Kidney (tissue), 14 donors: ENCODE results near the gene KRI1. TPM values are rescaled to one million over a fixed set of nuclear protein-coding genes. Genes with fewer than 3 reads are reported as not detected.
"Not testable (repeated sequence)": the region's sequence is repeated elsewhere in the genome, so short reads cannot be mapped to it uniquely, and the experiment has no call there.

ENCODE experiments used
- DNase-seq, 5 donors: peaks; one replicate each; pipeline ENCODE4 v3.0.0-alpha.2; 2013 to 2020
- FAIRE-seq: peaks from 2 replicates; lab custom pipeline; 2012; peaks lifted over from hg19 to GRCh38; lab: Jason Lieb, UNC
- H3K27ac ChIP-seq, 2 donors: one replicate each; pipeline ENCODE4 v1.7.0; 2013; ENCODE audit warnings: low read depth in 2 of 2, low read length in 2 of 2, inconsistent platforms in 1 of 2
- H3K27me3 ChIP-seq: one replicate; pipeline ENCODE4 v1.7.1; 2013; ENCODE audit warnings: low read length, inconsistent platforms; ENCODE audit not compliant: control insufficient read depth, insufficient read depth
- H3K36me3 ChIP-seq, 3 donors: one replicate each; pipeline versions ENCODE4 v1.7.0 to v1.7.1; 2013; ENCODE audit warnings: low read length in 3 of 3, control low read depth in 1 of 3, inconsistent platforms in 1 of 3; ENCODE audit not compliant: insufficient read depth in 3 of 3, control insufficient read depth in 2 of 3
- H3K4me1 ChIP-seq, 3 donors: one replicate each; pipeline versions ENCODE4 v1.7.0 to v1.7.1; 2013; ENCODE audit warnings: low read length in 3 of 3, inconsistent platforms in 1 of 3, low read depth in 1 of 3; ENCODE audit not compliant: control insufficient read depth in 2 of 3, insufficient read depth in 2 of 3
- H3K4me3 ChIP-seq, 3 donors: one replicate each; pipeline versions ENCODE4 v1.7.0 to v1.8.1; 2013; ENCODE audit warnings: low read length in 3 of 3, control low read depth in 1 of 3, inconsistent platforms in 1 of 3
- H3K9ac ChIP-seq, 3 donors: one replicate each; pipeline versions ENCODE4 v1.7.0 to v1.7.1; 2013; ENCODE audit warnings: low read length in 3 of 3, control low read depth in 1 of 3, inconsistent platforms in 1 of 3
- H3K9me3 ChIP-seq, 3 donors: one replicate each; pipeline versions ENCODE4 v1.7.0 to v1.7.1; 2013; ENCODE audit warnings: low read length in 3 of 3, control low read depth in 1 of 3, inconsistent platforms in 1 of 3; ENCODE audit not compliant: control insufficient read depth in 2 of 3, insufficient read depth in 1 of 3
- intact Hi-C: fragments of 100-400 bp; cut with DNase I; formaldehyde crosslinking; loops from one replicate; pipeline ENCODE4 v1.11.1; 2022
- polyA plus RNA-seq: library from polyadenylated mRNA; stranded (reverse); fragments of 350-450 nt; fragmentation: Illumina TruSeq; extraction: RNeasy Lipid Tissue Mini Kit (QIAGEN cat#74804); gene quantifications from one replicate; pipeline ENCODE4 v1.2.3, GENCODE V29; 2014; ENCODE audit warnings: low read depth, low replicate concordance; ENCODE audit not compliant: insufficient read depth
- total RNA-seq: library from RNA; stranded (reverse); fragmentation: NEBNext Ultra II Directional; extraction: Animal tissue kit (Norgen Biotek cat#: 25700); gene quantifications from one replicate; pipeline ENCODE4 v1.2.1, GENCODE V29; 2021
- TF ChIP-seq, protein P1 (sequence below): IDR thresholded peaks from 3 replicates; pipeline ENCODE4 v1.5.1; 2012; ENCODE audit warnings: mild to moderate bottlenecking, moderate library complexity, borderline replicate concordance; ENCODE audit not compliant: insufficient read depth; ENCODE audit errors: extremely low read depth
- donor health status: control.
- donor health status: control.
- donor health status: control.
- donor health status: control.
- donor health status: control.
- donor health status: DM: yes; HTN: yes; CAD: no.
- donor health status: Normal renal cell carcinoma (clear cell type).

The KRI1 gene
- total and polyA plus RNA-seq, 2 donors from 2014 or later: 13.9 to 29.4 TPM

DNA sequence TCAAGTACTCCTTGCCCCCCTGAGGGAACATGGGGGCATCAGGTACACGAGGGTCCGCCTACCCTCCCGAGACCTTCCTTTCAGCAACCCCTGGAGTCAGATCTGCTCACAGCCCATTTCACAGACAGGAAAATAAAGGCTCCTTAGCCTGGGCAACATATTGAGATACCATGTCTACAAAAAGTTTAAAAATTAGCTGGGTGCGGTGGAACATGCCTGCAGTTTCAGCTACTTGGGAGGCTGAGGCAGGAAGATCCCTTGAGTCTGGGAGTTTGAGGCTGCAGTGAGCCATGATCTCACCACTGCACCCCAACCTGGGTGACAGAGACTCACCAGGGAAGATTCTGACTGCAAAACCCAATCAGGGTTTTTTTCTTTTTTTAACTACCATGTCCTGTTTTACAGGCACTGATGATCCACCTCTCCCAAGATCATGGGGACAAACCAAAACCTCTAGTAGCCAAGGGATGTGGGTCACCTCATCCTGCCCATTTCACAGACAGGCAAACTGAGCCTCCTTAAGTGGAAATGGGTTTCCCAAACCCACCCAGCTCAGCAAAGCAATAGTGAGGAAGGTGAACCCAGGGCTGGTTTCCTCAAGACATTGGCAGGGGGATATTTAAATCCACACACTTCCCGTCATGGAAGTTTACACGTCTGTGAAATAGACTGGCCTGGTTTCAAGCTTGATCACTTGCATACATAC lies 9.4 kb upstream of the KRI1 start:
- H3K4me1 ChIP-seq: no peaks in the 10 kb centered on the region
- peaks cover 0 to 2% (median 0%) of the 10 kb centered on the region in 3 donors for H3K36me3 ChIP-seq
- no peak overlapping the region for H3K9ac ChIP-seq
- FAIRE-seq (no peak), DNase-seq (no peak)
- H3K4me3 ChIP-seq: no peak overlapping the region
- no peak overlapping the region for H3K27ac ChIP-seq
- no peaks in the 10 kb centered on the region for H3K27me3 ChIP-seq
- TF ChIP-seq, protein P1, sequence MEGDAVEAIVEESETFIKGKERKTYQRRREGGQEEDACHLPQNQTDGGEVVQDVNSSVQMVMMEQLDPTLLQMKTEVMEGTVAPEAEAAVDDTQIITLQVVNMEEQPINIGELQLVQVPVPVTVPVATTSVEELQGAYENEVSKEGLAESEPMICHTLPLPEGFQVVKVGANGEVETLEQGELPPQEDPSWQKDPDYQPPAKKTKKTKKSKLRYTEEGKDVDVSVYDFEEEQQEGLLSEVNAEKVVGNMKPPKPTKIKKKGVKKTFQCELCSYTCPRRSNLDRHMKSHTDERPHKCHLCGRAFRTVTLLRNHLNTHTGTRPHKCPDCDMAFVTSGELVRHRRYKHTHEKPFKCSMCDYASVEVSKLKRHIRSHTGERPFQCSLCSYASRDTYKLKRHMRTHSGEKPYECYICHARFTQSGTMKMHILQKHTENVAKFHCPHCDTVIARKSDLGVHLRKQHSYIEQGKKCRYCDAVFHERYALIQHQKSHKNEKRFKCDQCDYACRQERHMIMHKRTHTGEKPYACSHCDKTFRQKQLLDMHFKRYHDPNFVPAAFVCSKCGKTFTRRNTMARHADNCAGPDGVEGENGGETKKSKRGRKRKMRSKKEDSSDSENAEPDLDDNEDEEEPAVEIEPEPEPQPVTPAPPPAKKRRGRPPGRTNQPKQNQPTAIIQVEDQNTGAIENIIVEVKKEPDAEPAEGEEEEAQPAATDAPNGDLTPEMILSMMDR: no peak
- no peaks in the 10 kb centered on the region for H3K9me3 ChIP-seq
- intact Hi-C loops: no loop called here

DNA sequence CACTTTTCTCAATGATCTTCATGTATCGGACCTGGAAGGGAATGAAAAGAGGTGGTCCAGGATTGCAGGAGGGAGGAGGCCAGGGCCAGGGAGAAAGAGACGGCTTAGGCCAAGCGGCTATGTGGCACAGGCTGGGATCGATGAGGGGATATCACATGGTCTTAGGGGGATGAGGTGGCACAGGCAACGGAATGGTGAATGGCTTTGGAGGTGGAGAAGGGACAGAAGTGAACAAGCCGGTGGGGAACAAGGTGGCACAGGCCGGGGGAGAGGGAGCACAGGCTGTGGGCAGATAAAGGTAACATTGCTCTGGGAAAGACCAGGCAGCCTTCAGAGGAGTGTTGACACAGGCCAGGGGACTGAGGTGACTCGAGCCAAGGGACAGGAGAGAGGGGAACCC lies 8.7 kb upstream of the KRI1 start:
- H3K27me3 ChIP-seq: no peaks in the 10 kb centered on the region
- no peak overlapping the region for H3K9ac ChIP-seq
- no peak overlapping the region for H3K27ac ChIP-seq
- intact Hi-C loops: no loop called here
- FAIRE-seq (no peak), DNase-seq (no peak)
- H3K9me3 ChIP-seq: no peaks in the 10 kb centered on the region
- peaks cover 0 to 2% (median 0%) of the 10 kb centered on the region in 3 donors for H3K36me3 ChIP-seq
- H3K4me1 ChIP-seq: peaks cover 0 to 1% (median 0%) of the 10 kb centered on the region in 3 donors
- TF ChIP-seq, protein P1: no peak
- H3K4me3 ChIP-seq: no peak overlapping the region

- FAIRE-seq, H3K27ac ChIP-seq, intact Hi-C loops, H3K4me1 ChIP-seq, DNase-seq, H3K27me3 ChIP-seq, H3K9ac ChIP-seq, H3K9me3 ChIP-seq, H3K36me3 ChIP-seq, H3K4me3 ChIP-seq: not testable (repeated sequence)
These were observed 8.0 kb upstream of the KRI1 start for GRCh38 chr19:10573793-10574192.

GRCh38 chr19:10568826-10569651 lies 3.2 kb upstream of the KRI1 start, which contains the start of gene CDKN2D:
Gene CDKN2D, minus strand, starts transcription at chr19:10568979. Its CDS starts 326 bp downstream, at chr19:10568653.
- peaks cover 0 to 18% (median 14%) of the 10 kb centered on the region in 3 donors for H3K4me1 ChIP-seq
- TF ChIP-seq, protein P1: peak; percentile 38
- no peaks in the 10 kb centered on the region for H3K36me3 ChIP-seq
- FAIRE-seq (peak; percentile 96), DNase-seq (peak; percentile 100)
- H3K9ac ChIP-seq: peak within 1 kb of the TSS in 2 of 3 donors; percentile 29 to 32
- H3K27me3 ChIP-seq: no peaks in the 10 kb centered on the region
- intact Hi-C loops: no loop called here
- H3K9me3 ChIP-seq: no peaks in the 10 kb centered on the region
- peak within 1 kb of the TSS in 1 of 2 donors; percentile 69 for H3K27ac ChIP-seq
- H3K4me3 ChIP-seq: peak within 1 kb of the TSS; percentile 59 to 63 (median 60)
